Esophagus squamous epithelium (tissue), 5 donors: ENCODE results near the gene PRKCI. TPM values are rescaled to one million over a fixed set of nuclear protein-coding genes. Genes with fewer than 3 reads are reported as not detected.
A peak's percentile ranks its signal among the peaks of the same experiment; 100 is the strongest.

Source experiments
- DNase-seq: peaks from one replicate; lab custom pipeline; 2025; lab: John Stamatoyannopoulos, UW
- H3K27ac ChIP-seq, 4 donors: fragments of 200-600 bp; sonication (generic); one replicate each; pipeline ENCODE4 v1.5.1; 2016 to 2019; ENCODE audit warnings: mild to moderate bottlenecking in 1 of 4
- H3K27me3 ChIP-seq, 4 donors: fragments of 200-600 bp; sonication (generic); 1 replicate in 3 of 4; 2 replicates in 1 of 4; pipeline versions ENCODE4 v1.5.1 to v1.6.0; 2017 to 2021; ENCODE audit warnings: antibody characterized with exemption in 1 of 4
- H3K36me3 ChIP-seq, 3 donors: fragments of 200-600 bp; sonication (generic); one replicate each; pipeline ENCODE4 v1.5.1; 2016 to 2019
- H3K4me1 ChIP-seq, 3 donors: fragments of 200-600 bp; sonication (generic); one replicate each; pipeline ENCODE4 v1.5.1; 2017 to 2019
- H3K4me3 ChIP-seq, 4 donors: fragments of 200-600 bp; sonication (generic); 1 replicate in 3 of 4; 2 replicates in 1 of 4; pipeline ENCODE4 v1.5.1; 2016 to 2019; ENCODE audit warnings: mild to moderate bottlenecking in 2 of 4, moderate library complexity in 1 of 4
- H3K9me3 ChIP-seq, 3 donors: fragments of 200-600 bp; sonication (generic); one replicate each; pipeline ENCODE4 v1.5.1; 2016 to 2019
- POLR2A ChIP-seq, 4 donors: fragments of 450-650 bp; IDR thresholded peaks; one replicate each; pipeline ENCODE4 v1.6.1; 2017; ENCODE audit warnings: antibody characterized with exemption in 4 of 4, mild to moderate bottlenecking in 4 of 4, moderate library complexity in 3 of 4
- WGBS, 2 donors: methylation state at CpG; one replicate each; pipeline ENCODE4 v1.1.5; 2018; 5-methylcytosine and 5-hydroxymethylcytosine counted together
- intact Hi-C: fragments of 100-400 bp; cut with DNase I; formaldehyde crosslinking; loops from one replicate; pipeline ENCODE4 v1.15.0; 2022
- total RNA-seq, 4 donors: library from RNA; depleted of rRNA; stranded (reverse); fragments of >200 nt; gene quantifications; one replicate each; pipeline ENCODE4 v1.1.0, GENCODE V29; 2016
- TF ChIP-seq, protein P1 (sequence below), 6 experiments: fragments of 450-650 bp in 4 of 6; fragments of 200-600 bp in 2 of 6; sonication (generic) in 2 of 6; IDR thresholded peaks; one replicate each; pipeline ENCODE4 v1.5.1; 2016 to 2019; ENCODE audit warnings: antibody characterized with exemption in 6 of 6, mild to moderate bottlenecking in 4 of 6, moderate library complexity in 4 of 6
- donor health status: DM: yes; HTN: yes; CAD: no.

PRKCI gene
- total RNA-seq, 4 donors from 2014 or later: 27.7 to 41.1 (median 35.3) TPM

DNA sequence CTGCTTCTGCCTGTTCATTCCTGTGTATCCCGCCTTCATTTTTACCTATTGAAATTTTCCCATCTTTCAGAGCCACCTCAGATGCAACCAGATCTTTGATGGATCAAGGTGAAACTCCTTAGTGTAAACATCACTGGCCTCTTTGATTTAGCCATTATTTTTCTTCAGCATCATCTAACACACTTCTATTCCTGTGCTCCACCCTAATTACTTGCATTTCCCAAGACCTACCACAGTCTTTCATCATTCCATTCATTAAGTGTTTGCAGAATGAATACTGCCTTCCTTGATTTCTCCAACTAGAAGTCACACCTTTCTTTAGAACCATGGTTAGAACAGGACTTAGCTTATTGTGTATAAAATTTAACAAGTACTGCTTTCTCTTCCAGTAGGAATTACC, 79.8 kb downstream of the PRKCI start:
- intact Hi-C loops: no loop called here
- WGBS, 2 donors: 94 to 100% methylated on average over 1 of the region's 1 CpG
- Histone ChIP-seq H3K4me1 (peaks cover 0 to 10% (median 6%) of the 10 kb centered on the region in 3 donors), H3K9me3 (no peaks in the 10 kb centered on the region), H3K27me3 (no peaks in the 10 kb centered on the region), H3K4me3 (no peak overlapping the region), H3K36me3 (peaks cover 0 to 67% (median 7%) of the 10 kb centered on the region in 3 donors), H3K27ac (peak overlapping the region in 1 of 4 donors; percentile 44)
- no peak for TF ChIP-seq POLR2A (IDR thresholded peaks at IDR 0.05)
- TF ChIP-seq, protein P1, sequence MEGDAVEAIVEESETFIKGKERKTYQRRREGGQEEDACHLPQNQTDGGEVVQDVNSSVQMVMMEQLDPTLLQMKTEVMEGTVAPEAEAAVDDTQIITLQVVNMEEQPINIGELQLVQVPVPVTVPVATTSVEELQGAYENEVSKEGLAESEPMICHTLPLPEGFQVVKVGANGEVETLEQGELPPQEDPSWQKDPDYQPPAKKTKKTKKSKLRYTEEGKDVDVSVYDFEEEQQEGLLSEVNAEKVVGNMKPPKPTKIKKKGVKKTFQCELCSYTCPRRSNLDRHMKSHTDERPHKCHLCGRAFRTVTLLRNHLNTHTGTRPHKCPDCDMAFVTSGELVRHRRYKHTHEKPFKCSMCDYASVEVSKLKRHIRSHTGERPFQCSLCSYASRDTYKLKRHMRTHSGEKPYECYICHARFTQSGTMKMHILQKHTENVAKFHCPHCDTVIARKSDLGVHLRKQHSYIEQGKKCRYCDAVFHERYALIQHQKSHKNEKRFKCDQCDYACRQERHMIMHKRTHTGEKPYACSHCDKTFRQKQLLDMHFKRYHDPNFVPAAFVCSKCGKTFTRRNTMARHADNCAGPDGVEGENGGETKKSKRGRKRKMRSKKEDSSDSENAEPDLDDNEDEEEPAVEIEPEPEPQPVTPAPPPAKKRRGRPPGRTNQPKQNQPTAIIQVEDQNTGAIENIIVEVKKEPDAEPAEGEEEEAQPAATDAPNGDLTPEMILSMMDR (IDR thresholded peaks at IDR 0.05): no peak
- no peak for DNase-seq

DNA sequence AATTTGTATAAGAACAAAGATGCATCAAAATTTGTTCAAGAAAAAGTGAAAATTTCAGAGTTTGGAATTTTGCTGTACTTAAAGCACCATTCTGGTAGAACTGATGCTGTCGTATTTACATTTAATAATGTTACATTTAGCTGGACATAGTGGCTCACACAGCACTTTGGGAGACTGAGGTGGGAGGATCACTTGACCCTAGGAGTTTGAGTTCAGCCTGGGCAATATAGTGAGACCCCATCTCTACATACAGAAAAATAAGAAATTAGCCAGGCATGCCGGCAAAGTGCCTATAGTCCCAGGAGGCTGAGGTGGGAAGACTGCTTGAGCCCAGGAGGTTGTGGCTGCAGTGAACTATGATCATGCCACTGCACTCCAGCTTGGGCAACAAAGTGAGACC, 83.8 kb downstream of the PRKCI start:
- Histone ChIP-seq H3K27me3 (no peaks in the 10 kb centered on the region), H3K4me3 (no peak overlapping the region), H3K36me3 (peaks cover 0 to 28% (median 0%) of the 10 kb centered on the region in 3 donors), H3K27ac (no peak overlapping the region), H3K9me3 (no peaks in the 10 kb centered on the region), H3K4me1 (peaks cover 0 to 12% (median 9%) of the 10 kb centered on the region in 3 donors)
- 84 to 97% methylated on average over 2 of the region's 2 CpGs for WGBS, 2 donors
- intact Hi-C loops: no loop called here
- TF ChIP-seq, protein P1 (IDR thresholded peaks at IDR 0.05): no peak
- no peak for TF ChIP-seq POLR2A (IDR thresholded peaks at IDR 0.05)
- no peak for DNase-seq

DNA sequence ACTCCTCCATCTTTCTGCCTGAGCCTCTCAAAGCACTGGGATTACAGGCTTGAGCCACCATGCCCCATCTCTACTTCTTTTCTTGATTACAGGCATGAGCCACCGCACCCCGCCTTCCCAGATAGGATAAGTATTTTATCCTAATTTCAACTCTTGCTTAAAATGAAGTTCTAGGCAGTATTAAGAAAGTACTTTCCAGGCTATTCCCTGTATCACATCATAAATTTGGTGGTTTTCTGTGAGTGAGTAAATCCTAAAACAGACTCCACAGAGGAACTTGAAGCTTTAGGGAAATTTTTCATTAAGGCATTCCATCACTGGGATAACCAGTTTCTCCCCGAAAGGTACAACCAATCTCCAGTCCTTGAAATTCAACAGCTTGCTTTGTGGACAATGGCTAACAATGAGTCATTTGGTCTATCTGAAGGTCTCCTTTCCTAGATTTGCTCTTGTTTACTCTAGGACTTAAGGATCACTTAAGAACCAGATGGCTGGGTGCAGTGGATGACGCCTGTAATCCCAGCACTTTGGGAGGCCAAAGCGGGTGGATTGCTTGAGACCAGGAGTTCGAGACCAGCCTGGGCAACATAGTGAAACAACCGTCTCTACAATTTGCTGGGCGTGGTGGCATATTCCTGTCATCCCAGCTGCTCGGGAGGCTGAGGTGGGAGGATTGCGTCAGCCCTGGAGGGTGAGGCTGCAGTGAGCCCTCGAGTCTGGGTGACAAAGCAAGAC, 85.6 kb downstream of the PRKCI start:
- intact Hi-C loops: no loop called here
- WGBS, 2 donors: 68 to 70% methylated on average over 9 to 11 of the region's 11 CpGs
- no peak for DNase-seq

DNA sequence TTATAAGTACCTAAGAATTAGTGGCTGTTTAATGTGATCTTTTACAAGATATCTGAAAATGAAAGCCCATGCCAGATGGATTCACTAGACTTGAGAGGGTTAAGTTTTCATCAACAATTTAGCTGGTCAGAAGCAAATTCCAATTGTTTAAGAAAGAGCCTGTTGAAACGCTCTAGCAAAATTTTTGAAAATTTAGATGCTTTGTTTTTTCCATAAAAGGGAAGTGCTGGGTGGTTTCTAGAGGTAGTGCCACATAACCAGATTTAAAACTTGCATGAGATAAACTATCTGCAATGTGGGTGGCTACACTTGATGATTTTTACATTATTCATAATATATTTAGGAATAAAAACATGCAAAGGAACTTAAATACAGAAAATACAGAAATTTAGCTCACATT, 86.8 kb downstream of the PRKCI start:
- DNase-seq: no peak
- no peaks in the 10 kb centered on the region for H3K27me3 ChIP-seq
- 40 to 78% methylated on average over 1 of the region's 1 CpG for WGBS, 2 donors
- H3K27ac ChIP-seq: no peak overlapping the region
- no peaks in the 10 kb centered on the region for H3K9me3 ChIP-seq
- no peak overlapping the region for H3K4me3 ChIP-seq
- H3K36me3 ChIP-seq: peaks cover 0 to 6% (median 0%) of the 10 kb centered on the region in 3 donors
- TF ChIP-seq POLR2A (IDR thresholded peaks at IDR 0.05): no peak
- TF ChIP-seq, protein P1 (IDR thresholded peaks at IDR 0.05): no peak
- intact Hi-C loops: no loop called here
- H3K4me1 ChIP-seq: peaks cover 0 to 3% (median 3%) of the 10 kb centered on the region in 3 donors

More for the DNA sequence above, 85.6 kb downstream of the PRKCI start:
- peaks cover 0 to 15% (median 0%) of the 10 kb centered on the region in 3 donors for H3K36me3 ChIP-seq
- H3K27ac ChIP-seq: no peak overlapping the region
- H3K9me3 ChIP-seq: no peaks in the 10 kb centered on the region
- H3K4me1 ChIP-seq: peaks cover 0 to 3% (median 3%) of the 10 kb centered on the region in 3 donors
- TF ChIP-seq, protein P1 (IDR thresholded peaks at IDR 0.05): no peak
- H3K4me3 ChIP-seq: no peak overlapping the region
- H3K27me3 ChIP-seq: no peaks in the 10 kb centered on the region

DNA sequence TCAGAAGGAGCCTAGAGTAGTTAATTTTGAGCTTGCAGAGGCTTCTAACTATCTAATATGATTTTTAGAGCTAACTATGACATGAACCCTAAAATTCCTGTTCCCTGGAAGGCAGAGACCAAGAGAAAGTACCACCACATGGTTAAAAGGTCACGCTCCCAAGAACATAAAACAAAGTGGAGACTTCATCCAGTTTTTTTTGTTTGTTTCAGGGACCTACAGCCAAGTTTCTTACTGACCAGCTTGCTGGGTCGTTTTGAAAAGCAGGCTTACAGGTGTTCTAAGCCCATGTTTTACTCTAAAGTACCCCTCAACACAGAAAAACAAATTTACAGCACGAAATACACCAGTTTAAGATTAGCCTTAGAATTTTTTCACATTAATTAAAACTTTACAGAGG, 95.7 kb downstream of the PRKCI start:
- Histone ChIP-seq H3K27ac (no peak overlapping the region), H3K4me1 (no peaks in the 10 kb centered on the region), H3K4me3 (no peak overlapping the region), H3K27me3 (no peaks in the 10 kb centered on the region), H3K36me3 (no peaks in the 10 kb centered on the region), H3K9me3 (no peaks in the 10 kb centered on the region)
- WGBS, 2 donors: 63 to 70% methylated on average over 3 of the region's 3 CpGs
- TF ChIP-seq, protein P1 (IDR thresholded peaks at IDR 0.05): no peak
- TF ChIP-seq POLR2A (IDR thresholded peaks at IDR 0.05): no peak
- intact Hi-C loops: loop anchor here (10.0 kb wide), 1 partner anchor 87 kb away; no protein-coding TSS in a partner anchor
- no peak for DNase-seq
